GM12865 (cell line): ENCODE measurements around the gene JMJD4.

Experiments used
- DNase-seq: peaks from one replicate; pipeline ENCODE4 v3.0.0; 2010; ENCODE audit warnings: low read depth
- H3K4me3 ChIP-seq: 2 replicates; pipeline ENCODE4 v1.5.1; 2011; ENCODE audit warnings: mild to moderate bottlenecking, low read depth, low read length, control low read depth
- TF ChIP-seq, protein P1 (sequence below): IDR thresholded peaks from 2 replicates; pipeline ENCODE4 v1.5.1; 2011; ENCODE audit warnings: low read length, control low read depth, low read depth, inconsistent platforms; ENCODE audit not compliant: insufficient read depth; ENCODE audit errors: missing control alignments

JMJD4 gene

DNA sequence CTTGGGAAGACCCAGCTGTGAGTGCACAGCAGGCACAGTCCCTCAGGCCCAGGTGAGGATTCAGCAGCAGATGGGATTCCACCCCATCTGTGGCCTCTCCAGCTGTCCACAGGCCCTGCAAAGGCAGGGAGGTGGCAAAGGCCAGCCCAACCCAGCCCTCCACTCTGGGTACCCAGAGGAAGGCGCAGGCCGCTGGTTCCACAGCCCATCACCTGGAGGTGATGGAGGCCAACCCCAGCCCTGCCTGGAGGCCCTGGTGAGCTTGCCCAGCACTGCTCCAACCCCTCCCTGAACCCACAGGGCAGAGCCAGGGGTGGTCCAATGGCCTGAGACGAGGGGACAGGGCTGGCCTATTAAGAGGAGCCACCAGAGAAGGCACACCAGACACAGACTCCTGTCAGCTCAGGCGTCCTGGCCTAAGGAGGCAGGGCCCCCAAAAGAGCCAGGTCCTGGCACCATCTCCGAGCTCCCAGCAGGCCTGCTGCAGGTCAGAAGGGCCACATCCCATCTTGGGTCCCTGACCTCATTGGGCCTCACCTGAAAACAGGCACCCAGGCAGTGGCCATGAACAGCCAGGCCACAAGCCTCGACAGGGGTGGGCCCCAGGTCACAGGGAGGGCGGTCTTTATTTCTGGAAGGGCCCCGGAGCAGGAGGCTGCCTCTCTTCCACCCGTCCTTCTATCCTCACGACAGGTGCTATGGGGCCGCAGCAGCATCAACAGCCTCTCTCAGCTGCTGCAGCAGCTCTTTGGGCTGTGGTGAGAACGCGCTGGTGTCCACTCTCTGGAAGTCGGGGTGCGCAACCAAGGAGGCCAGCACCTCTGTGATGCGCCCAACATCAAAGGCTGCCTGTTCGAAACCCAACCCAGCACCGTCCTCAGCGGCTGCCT lies 3.2 kb downstream of the JMJD4 start:
- TF ChIP-seq, protein P1, sequence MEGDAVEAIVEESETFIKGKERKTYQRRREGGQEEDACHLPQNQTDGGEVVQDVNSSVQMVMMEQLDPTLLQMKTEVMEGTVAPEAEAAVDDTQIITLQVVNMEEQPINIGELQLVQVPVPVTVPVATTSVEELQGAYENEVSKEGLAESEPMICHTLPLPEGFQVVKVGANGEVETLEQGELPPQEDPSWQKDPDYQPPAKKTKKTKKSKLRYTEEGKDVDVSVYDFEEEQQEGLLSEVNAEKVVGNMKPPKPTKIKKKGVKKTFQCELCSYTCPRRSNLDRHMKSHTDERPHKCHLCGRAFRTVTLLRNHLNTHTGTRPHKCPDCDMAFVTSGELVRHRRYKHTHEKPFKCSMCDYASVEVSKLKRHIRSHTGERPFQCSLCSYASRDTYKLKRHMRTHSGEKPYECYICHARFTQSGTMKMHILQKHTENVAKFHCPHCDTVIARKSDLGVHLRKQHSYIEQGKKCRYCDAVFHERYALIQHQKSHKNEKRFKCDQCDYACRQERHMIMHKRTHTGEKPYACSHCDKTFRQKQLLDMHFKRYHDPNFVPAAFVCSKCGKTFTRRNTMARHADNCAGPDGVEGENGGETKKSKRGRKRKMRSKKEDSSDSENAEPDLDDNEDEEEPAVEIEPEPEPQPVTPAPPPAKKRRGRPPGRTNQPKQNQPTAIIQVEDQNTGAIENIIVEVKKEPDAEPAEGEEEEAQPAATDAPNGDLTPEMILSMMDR = no peak
- DNase-seq = no peak
- H3K4me3 ChIP-seq = no peak overlapping the region

DNA sequence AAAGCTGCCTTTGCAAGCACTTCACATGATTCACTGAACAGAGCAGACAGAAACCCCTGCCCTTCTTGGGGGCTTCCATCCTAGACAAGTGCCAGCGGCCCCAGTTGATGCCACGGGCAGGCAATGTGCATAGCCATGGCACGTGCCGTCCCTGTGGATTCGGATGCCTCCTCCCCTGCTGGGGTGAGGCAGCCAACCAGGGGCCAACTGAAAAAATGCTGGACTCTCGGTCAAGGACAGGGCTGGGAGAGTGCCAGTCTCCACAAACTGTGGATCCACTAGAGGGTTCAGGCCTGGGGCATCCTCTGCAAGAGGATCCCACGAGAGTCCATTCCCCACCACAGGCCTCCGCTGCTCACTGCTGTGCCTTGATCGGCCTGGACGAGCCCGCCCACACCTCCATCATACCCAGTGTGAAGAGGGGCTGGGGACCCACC lies 3.8 kb downstream of the JMJD4 start:
- no peak for DNase-seq
- TF ChIP-seq, protein P1 = no peak
- no peak overlapping the region for H3K4me3 ChIP-seq

DNA sequence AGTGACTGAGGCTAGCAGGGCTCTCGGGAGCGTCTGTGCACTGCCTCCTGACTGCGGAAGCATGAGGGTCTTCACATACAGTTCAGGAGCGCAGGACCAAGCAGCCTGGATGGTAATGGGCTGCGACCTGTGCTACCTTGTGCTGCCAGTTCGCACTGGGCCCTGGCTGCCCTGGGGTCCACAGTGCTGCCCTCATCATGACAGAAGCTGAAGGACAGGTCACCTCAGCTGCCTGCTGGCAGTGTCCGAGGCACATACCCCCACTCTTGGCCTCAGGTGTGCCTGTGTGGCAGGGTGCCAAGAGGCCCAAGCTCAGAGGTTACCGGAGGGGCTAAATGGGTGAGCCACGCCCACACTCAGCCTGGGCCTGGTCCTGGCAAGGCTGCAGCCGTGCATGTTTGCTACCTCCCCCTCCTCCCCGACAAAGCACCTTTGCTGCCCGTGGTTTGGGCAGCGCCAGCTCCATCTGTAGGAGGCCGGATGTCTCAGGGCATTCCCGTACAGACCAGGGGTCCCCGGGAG lies 4.4 kb downstream of the JMJD4 start:
- no peak overlapping the region for H3K4me3 ChIP-seq
- TF ChIP-seq, protein P1 = no peak
- DNase-seq = no peak

DNA sequence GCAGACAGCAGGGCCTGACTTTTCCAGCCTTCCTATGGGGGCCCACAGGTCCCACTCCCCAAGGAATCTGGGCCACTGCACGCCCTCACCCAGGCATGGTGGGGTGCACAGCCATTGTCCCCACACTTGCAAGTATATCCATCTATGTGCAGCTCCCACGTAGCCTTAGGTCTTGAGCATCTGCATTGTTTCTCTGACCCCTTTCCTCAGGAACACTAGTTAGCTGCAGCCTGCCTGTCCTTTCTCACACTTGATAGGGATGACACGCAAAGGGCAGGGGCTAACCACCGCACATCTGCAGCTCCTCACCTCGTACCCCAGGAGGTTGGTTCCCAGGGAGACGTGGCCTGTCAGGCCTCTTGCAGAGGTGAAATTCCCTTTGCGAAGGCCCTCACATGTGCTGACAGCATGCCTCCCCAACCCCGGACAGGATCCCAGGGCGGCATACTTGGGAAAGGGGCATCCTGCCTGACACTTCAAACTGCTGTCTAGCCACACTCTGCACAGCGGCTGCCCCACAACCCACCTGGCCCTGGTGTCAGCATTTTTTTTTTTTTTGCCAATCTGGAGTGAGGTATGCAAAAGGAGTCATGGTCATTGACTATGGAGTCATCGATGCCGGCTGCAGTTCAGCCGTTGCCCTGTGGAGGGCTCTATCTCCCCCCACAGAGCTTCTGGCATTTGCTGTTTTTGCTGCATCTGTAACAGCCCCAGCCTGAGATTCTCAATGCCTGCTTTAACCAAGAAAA lies 5.0 kb downstream of the JMJD4 start:
- peak; percentile 58 for DNase-seq
- TF ChIP-seq, protein P1 = peak; percentile 69
- H3K4me3 ChIP-seq = no peak overlapping the region

DNA sequence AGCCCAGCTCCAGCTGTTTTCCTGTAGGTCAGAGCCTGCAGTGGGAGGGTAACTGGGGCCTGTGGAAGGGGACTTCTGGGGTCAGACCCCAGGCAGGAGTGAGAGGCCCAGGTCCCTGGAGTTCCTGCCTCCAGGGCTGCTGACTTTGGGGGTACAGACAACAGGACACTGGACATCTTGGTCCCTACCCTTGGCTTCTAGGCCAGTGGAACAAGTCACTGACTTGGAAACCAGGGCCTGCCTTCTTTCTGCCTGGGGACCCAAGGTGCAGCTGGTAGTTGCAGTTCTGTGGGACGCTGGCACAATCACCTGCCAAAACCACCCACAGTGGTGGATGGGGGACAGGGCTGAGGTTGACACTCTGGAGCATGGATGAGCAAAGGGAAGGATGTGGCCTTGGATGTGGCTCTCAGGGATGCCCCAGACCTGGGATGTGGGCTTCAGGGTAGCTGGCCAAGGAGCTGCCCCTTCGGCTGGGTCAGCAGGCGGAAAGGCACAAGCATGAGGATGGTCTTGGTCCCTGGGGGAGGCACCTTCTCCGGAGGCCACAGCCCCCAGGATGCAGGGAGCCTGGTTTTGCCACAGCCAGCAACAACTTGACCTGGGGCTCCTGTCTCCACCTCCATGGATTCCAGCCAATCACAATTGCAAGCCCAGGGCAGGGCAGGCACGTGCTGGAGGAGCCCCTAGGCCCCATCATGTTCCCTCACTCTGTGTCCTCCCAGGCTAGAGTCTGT lies 5.8 kb downstream of the JMJD4 start:
- peak overlapping the region; percentile 59 for H3K4me3 ChIP-seq
- TF ChIP-seq, protein P1 = no peak
- no peak for DNase-seq

DNA sequence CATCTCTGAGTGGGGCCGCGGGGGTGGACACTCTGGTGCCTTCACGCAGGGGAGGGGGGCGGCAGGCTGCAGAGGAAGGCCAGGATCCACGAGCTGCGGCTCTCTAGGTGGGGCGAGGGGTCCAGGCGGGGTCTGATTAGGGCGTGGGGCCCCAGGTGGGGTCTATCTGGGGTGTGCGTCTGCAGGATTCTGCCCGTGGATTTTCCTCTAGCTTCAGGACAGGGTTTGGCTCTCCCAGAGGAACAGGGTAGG lies 6.3 kb downstream of the JMJD4 start:
- TF ChIP-seq, protein P1 = no peak
- peak overlapping the region; percentile 59 for H3K4me3 ChIP-seq
- DNase-seq = no peak
